T47D (cell line): ENCODE results near the gene SHOX.
A peak's percentile ranks its signal among the peaks of the same experiment; 100 is the strongest.

Experiments
- DNase-seq, 2 experiments: peaks; one replicate each; pipeline versions ENCODE4 v3.0.0 to v3.0.0-alpha.2; 2011 to 2012; ENCODE audit warnings: low read depth in 1 of 2, low spot score in 1 of 2
- JUND ChIP-seq: IDR thresholded peaks from 2 replicates; pipeline ENCODE4 v1.6.1; 2012; ENCODE audit warnings: low read depth
- in situ Hi-C: cut with HindIII; loops from 2 replicates; pipeline ENCODE4 v1.10.0; 2016; ENCODE audit warnings: low sequenced_read_pairs, low pct_unique_long_range_greater_than_20kb

SHOX gene

GRCh38 chrX:626745-627509 lies 3.7 kb upstream of the SHOX start:
- DNase-seq: no peak
- no peak for TF ChIP-seq JUND
- in situ Hi-C loops: no loop called here

DNA sequence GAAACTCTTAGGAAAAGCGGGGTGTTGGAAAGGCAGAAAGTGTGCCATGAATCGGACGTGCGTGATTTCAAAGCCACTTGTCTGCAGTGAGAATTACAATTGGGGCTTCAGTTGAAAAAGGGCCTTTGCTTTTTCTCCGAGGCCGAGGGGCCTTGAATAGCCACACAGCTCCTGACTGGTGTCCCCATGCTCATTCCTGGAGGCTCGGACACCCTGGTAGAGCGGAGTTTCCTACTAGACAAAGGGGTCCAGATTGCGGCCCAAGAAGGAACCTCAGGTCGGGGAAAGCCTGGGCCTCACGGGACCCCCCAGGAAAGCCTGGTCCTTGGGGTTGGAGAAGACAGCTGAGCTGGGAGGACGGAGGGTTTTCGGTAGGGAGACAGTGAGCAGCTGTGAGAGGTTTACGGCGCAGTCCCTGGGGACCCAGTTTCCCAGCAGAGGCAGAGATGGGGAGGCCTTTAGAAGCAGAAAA lies 3.0 kb upstream of the SHOX start:
- in situ Hi-C loops: no loop called here
- TF ChIP-seq JUND: no peak
- no peak for DNase-seq

DNA sequence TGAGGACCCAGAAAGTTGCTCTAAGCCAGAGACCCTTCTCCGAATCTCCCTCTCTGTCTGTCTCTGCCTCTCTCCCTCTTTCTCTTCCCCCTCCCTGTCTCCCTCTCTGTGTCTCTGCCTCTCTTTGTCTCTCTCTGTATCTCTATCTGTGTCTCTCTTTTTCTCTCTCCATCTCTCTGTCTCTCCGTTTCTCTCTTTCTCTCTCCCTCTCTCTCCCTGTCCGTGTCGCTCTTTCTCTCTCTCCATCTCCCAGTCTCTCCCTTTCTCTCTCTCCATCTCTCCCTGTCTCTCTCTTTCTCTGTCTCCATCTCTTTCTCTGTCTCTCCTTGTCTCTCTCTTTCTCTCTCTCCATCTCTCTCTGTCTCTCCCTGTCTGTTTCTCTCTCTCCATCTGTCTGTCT lies 2.6 kb upstream of the SHOX start:
- TF ChIP-seq JUND: no peak
- DNase-seq: no peak
- in situ Hi-C loops: no loop called here

DNA sequence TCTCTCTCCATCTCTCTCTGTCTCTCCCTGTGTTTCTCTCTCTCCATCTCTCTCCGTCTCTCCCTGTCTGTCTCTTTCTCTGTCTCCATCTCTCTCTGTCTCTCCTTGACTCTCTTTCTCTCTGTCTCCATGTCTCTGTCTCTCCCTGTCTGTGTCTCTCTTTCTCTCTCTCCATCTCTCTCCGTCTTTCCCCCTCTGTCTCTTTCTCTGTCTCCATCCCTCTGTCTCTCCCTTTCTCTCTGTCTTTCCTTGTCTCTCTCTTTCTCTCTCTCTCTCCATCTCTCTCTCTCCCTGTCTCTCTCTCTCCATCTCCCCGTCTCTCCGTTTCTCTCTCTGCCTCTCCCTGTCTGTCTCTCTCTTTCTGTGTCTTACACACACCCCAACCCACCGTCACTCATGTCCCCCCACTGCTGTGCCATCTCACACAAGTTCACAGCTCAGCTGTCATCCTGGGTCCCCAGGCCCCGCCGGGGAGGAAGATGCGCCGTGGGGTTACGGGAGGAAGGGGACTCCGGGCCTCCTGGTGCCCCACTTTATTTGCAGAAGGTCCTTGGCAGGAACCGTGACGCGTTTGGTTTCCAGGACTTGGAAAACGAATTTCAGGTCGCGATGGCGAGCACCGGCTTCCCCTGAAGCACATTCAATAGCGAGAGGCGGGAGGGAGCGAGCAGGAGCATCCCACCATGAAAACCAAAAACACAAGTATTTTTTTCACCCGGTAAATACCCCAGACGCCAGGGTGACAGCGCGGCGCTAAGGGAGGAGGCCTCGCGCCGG lies 1.2 kb upstream of the SHOX start:
- no peak for DNase-seq
- in situ Hi-C loops: no loop called here
- TF ChIP-seq JUND: no peak

DNA sequence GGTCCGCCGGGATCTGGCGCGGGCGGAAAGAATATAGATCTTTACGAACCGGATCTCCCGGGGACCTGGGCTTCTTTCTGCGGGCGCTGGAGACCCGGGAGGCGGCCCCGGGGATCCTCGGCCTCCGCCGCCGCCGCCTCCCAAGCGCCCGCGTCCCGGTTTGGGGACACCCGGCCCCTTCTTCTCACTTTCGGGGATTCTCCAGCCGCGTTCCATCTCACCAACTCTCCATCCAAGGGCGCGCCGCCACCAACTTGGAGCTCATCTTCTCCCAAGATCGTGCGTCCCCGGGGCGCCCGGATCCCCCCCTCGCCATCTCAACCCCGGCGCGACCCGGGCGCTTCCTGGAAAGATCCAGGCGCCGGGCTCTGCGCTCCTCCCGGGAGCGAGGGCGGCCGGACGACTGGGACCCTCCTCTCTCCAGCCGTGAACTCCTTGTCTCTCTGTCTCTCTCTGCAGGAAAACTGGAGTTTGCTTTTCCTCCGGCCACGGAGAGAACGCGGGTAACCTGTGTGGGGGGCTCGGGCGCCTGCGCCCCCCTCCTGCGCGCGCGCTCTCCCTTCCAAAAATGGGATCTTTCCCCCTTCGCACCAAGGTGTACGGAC lies 482 bp upstream of the SHOX start:
- no peak for DNase-seq
- no peak for TF ChIP-seq JUND
- in situ Hi-C loops: no loop called here

GRCh38 chrX:631802-632365 lies 1.3 kb downstream of the SHOX start:
- no peak for TF ChIP-seq JUND
- DNase-seq: no peak
- in situ Hi-C loops: no loop called here

DNA sequence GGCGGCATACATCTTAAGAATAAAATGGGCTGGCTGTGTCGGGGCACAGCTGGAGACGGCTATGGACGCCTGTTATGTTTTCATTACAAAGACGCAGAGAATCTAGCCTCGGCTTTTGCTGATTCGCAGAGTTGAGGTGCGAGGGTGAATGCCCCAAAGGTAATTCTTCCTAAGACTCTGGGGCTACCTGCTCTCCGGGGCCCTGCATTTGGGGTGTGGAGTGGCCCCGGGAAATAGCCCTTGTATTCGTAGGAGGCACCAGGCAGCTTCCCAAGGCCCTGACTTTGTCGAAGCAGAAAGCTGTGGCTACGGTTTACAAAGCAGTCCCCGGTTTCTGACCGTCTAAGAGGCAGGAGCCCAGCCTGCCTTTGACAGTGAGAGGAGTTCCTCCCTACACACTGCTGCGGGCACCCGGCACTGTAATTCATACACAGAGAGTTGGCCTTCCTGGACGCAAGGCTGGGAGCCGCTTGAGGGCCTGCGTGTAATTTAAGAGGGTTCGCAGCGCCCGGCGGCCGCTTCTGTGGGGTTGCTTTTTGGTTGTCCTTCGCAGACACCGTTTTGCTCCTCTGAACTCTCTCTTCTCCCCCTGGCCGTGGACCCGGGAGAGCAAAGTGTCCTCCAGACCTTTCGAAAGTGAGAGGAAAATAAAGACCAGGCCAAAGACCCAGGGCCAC lies 1.9 kb downstream of the SHOX start:
- no peak for DNase-seq
- in situ Hi-C loops: no loop called here
- no peak for TF ChIP-seq JUND

DNA sequence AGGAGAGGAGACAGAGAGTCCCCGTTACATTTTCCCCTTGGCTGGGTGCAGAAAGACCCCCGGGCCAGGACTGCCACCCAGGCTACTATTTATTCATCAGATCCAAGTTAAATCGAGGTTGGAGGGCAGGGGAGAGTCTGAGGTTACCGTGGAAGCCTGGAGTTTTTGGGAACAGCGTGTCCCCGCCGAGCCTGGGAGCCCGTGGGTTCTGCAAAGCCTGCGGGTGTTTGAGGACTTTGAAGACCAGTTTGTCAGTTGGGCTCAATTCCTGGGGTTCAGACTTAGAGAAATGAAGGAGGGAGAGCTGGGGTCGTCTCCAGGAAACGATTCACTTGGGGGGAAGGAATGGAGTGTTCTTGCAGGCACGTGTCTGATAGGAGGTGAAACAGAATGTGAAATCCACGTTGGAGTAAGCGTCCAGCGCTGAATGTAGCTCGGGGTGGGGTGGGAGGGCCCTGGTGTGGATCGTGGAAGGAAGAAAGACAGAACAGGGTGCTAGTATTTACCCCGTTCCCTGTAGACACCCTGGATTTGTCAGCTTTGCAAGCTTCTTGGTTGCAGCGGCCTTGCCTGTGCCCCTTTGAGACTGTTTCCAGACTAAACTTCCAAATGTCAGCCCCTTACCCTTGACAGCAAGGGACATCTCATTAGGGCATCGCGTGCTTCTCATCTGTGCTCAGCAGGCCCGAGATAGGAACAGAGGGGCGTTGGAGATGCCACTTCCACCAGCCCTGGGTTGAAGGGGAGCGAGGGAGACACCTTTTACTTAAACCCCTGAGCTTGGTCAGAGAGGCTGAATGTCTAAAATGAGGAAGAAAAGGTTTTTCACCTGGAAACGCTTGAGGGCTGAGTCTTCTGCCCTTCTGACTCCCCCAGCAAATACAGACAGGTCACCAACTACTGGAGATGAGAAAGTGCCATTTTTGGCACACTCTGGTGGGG lies 2.7 kb downstream of the SHOX start:
- DNase-seq: no peak
- in situ Hi-C loops: no loop called here
- TF ChIP-seq JUND: no peak

- no peak for TF ChIP-seq JUND
- no peak for DNase-seq
- in situ Hi-C loops: no loop called here
Observed at GRCh38 chrX:633985-634958, 3.7 kb downstream of the SHOX start.

DNA sequence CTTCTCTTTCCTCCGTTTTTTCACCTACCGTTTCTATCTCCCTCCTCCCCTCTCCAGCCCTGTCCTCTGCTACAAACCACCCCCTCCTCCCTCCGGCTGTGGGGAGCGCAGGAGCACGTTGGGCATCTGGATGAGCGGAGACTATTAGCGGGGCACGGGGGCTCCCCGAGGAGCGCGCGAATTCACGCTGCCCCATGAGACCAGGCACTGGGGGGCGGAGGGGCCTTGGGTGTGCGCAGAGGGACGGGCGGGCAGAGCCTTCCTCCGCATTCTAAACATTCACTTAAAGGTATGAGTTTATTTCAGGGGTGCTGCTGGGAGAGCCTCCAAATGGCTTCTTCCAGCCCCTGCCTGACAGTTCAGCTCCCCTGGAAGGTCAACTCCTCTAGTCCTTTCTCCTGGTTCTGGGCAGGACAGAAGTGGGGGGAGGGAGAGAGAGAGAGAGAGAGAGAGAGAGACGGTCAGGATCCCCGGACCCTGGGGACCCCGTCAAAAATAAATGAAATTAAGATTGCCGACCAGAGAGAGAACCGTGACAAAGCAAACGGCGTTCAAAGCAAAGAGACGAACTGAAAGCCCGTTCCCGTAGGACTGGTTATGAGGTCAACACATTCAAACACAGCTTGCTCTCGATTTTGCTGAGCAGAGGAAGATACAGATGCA lies 5.0 kb downstream of the SHOX start:
- DNase-seq: peak; percentile 19 to 28
- TF ChIP-seq JUND: no peak
- in situ Hi-C loops: no loop called here
